Measurements from ENCODE around the gene DEPP1. TPM values are rescaled to one million over a fixed set of nuclear protein-coding genes. Genes with fewer than 3 reads are reported as not detected.

The DEPP1 gene
- polyA plus RNA-seq, 4 donors = 4.0 to 39.4 (median 6.0) TPM

DNA sequence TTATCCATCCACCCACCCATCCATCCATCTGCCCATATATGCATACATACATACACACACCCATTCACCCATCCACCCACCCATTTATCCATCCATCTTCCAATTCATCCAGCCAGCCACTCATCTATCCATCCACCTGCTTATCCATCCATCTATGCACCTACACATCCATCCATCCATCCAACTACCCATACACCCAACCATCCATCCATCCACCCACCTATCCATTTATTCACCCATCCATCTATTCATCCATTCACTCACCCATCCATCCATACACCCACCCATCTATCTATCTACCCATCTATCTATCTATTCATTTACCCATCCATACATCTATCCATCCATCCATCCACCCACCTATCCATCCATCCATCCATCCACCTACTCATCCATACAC, 50.1 kb downstream of the DEPP1 start:
- Histone ChIP-seq H3K36me3 (ENCODE audit: control insufficient read depth in 3 of 3, insufficient read depth in 2 of 3, low read depth in 1 of 3, low read length in 3 of 3) (no peaks in the 10 kb centered on the region), H3K9me3 (ENCODE audit: control insufficient read depth in 2 of 2, insufficient read depth in 1 of 2, low read depth in 1 of 2, low read length in 1 of 2) (peaks cover 0 to 3% of the 10 kb centered on the region in 2 donors), H3K4me1 (ENCODE audit: control insufficient read depth in 3 of 3, insufficient read depth in 2 of 3, low read depth in 1 of 3, low read length in 2 of 3) (peaks cover 0 to 21% (median 0%) of the 10 kb centered on the region in 3 donors), H3K27ac (ENCODE audit: low read depth in 1 of 3, low read length in 2 of 3) (no peak overlapping the region), H3K27me3 (ENCODE audit: control insufficient read depth in 3 of 3, insufficient read depth in 3 of 3, low read length in 3 of 3) (no peaks in the 10 kb centered on the region), H3K4me3 (ENCODE audit: low read depth in 1 of 3, low read length in 3 of 3) (no peak overlapping the region)
- no peak for FAIRE-seq
- DNase-seq = no peak

- peak overlapping the region in 1 of 3 donors; percentile 59 for H3K27ac ChIP-seq (ENCODE audit: low read depth in 1 of 3, low read length in 2 of 3)
- WGBS, 3 donors = 37 to 45% (median 37%) methylated on average over 2 of the region's 2 CpGs
- H3K4me1 ChIP-seq (ENCODE audit: control insufficient read depth in 3 of 3, insufficient read depth in 2 of 3, low read depth in 1 of 3, low read length in 2 of 3) = peaks cover 0 to 14% (median 0%) of the 10 kb centered on the region in 3 donors
- FAIRE-seq (no peak), DNase-seq (peak; percentile 63 to 79)
- H3K27me3 ChIP-seq (ENCODE audit: control insufficient read depth in 3 of 3, insufficient read depth in 3 of 3, low read length in 3 of 3) = no peaks in the 10 kb centered on the region
- no peak overlapping the region for H3K4me3 ChIP-seq (ENCODE audit: low read depth in 1 of 3, low read length in 3 of 3)
- H3K9me3 ChIP-seq (ENCODE audit: control insufficient read depth in 2 of 2, insufficient read depth in 1 of 2, low read depth in 1 of 2, low read length in 1 of 2) = peaks cover 0 to 8% of the 10 kb centered on the region in 2 donors
- no peaks in the 10 kb centered on the region for H3K36me3 ChIP-seq (ENCODE audit: control insufficient read depth in 3 of 3, insufficient read depth in 2 of 3, low read depth in 1 of 3, low read length in 3 of 3)
These were observed 51.3 kb downstream of the DEPP1 start for GRCh38 chr10:44927352-44927751.

DNA sequence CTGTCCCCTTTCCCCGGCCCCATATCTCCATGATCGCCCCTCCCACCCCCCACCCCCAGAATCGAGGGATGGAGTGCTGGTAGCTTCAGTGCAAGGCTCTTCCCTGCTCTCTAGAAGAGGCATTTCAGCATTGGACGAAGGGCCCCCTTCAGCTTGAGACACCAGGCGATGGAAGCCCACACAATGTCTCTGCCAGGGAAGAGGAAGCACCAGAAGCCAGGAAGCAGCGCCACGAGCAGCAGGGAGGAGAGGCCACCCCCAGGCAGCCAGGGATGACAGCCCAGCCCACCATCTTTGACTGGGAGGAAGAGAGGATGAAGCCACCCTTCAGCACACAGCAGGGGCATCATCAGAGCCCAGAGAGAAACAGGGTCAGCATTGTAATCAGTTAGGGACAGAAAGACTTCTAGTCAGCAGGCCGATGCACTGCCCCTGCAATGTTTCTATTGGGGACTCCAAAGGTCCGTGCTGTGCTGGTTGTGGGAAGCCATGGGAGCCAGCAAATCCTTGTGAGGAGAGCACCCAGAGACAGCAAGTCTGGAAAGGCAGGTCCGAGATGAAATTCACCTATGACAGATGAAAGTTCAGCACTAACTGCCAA, 51.8 kb downstream of the DEPP1 start:
- H3K27ac ChIP-seq (ENCODE audit: low read depth in 1 of 3, low read length in 2 of 3) = peak overlapping the region in 1 of 3 donors; percentile 57
- FAIRE-seq (no peak), DNase-seq (no peak)
- H3K36me3 ChIP-seq (ENCODE audit: control insufficient read depth in 3 of 3, insufficient read depth in 2 of 3, low read depth in 1 of 3, low read length in 3 of 3) = no peaks in the 10 kb centered on the region
- 48 to 61% (median 50%) methylated on average over 10 of the region's 10 CpGs for WGBS, 3 donors
- H3K4me1 ChIP-seq (ENCODE audit: control insufficient read depth in 3 of 3, insufficient read depth in 2 of 3, low read depth in 1 of 3, low read length in 2 of 3) = peaks cover 0 to 15% (median 4%) of the 10 kb centered on the region in 3 donors
- H3K4me3 ChIP-seq (ENCODE audit: low read depth in 1 of 3, low read length in 3 of 3) = no peak overlapping the region
- peaks cover 0 to 8% of the 10 kb centered on the region in 2 donors for H3K9me3 ChIP-seq (ENCODE audit: control insufficient read depth in 2 of 2, insufficient read depth in 1 of 2, low read depth in 1 of 2, low read length in 1 of 2)
- no peaks in the 10 kb centered on the region for H3K27me3 ChIP-seq (ENCODE audit: control insufficient read depth in 3 of 3, insufficient read depth in 3 of 3, low read length in 3 of 3)

Other genes starting within 250 kb of the DEPP1 start
- gene TMEM72, start 67.5 kb downstream of the DEPP1 start, polyA plus RNA-seq = under 1 TPM in 2 of 4 donors, not detected in 2; 0.28 to 0.64 TPM
- 100 to 1,000 TPM in 1 of 4 donors, 10 to 100 TPM in 3; 16.1 to 136 (median 51.8) TPM for gene RASSF4, start 19.0 kb downstream of the DEPP1 start, polyA plus RNA-seq
- 10 to 100 TPM in 3 of 4 donors, 1 to 10 TPM in 1; 8.1 to 30.3 (median 13.3) TPM for gene ZNF22, start 22.1 kb upstream of the DEPP1 start, polyA plus RNA-seq